ENCODE data around the gene CTU2.

Gene CTU2

GRCh38 chr16:88727871-88728270 lies 21.6 kb downstream of the CTU2 start:
- no peak for DNase-seq
- Histone ChIP-seq H3K36me3 (ENCODE audit: control insufficient read depth, insufficient read depth, low read length) (peaks cover 80% of the 10 kb centered on the region), H3K27me3 (replicated peaks; ENCODE audit: control insufficient read depth, insufficient read depth, low read length, poor library complexity, severe bottlenecking) (no peaks in the 10 kb centered on the region), H3K27ac (ENCODE audit: insufficient read depth, low read length, poor library complexity, severe bottlenecking) (no peak overlapping the region), H3K9me3 (ENCODE audit: control insufficient read depth, low read length) (no peaks in the 10 kb centered on the region), H3K4me3 (ENCODE audit: insufficient read depth, low read depth, low read length, poor library complexity, severe bottlenecking) (no peak overlapping the region), H3K4me1 (ENCODE audit: control insufficient read depth, insufficient read depth, low read length, poor library complexity, severe bottlenecking) (peaks cover 2% of the 10 kb centered on the region)

GRCh38 chr16:88730632-88731607 lies 24.6 kb downstream of the CTU2 start:
- H3K27me3 ChIP-seq (replicated peaks; ENCODE audit: control insufficient read depth, insufficient read depth, low read length, poor library complexity, severe bottlenecking): no peaks in the 10 kb centered on the region
- peaks cover 81% of the 10 kb centered on the region for H3K36me3 ChIP-seq (ENCODE audit: control insufficient read depth, insufficient read depth, low read length)
- H3K9me3 ChIP-seq (ENCODE audit: control insufficient read depth, low read length): no peaks in the 10 kb centered on the region
- H3K4me3 ChIP-seq (ENCODE audit: insufficient read depth, low read depth, low read length, poor library complexity, severe bottlenecking): no peak overlapping the region
- DNase-seq: no peak
- peak overlapping the region; percentile 37 for H3K27ac ChIP-seq (ENCODE audit: insufficient read depth, low read length, poor library complexity, severe bottlenecking)
- peaks cover 2% of the 10 kb centered on the region for H3K4me1 ChIP-seq (ENCODE audit: control insufficient read depth, insufficient read depth, low read length, poor library complexity, severe bottlenecking)

- Histone ChIP-seq H3K4me1 (ENCODE audit: control insufficient read depth, insufficient read depth, low read length, poor library complexity, severe bottlenecking) (peaks cover 2% of the 10 kb centered on the region), H3K9me3 (ENCODE audit: control insufficient read depth, low read length) (no peaks in the 10 kb centered on the region), H3K36me3 (ENCODE audit: control insufficient read depth, insufficient read depth, low read length) (peaks cover 77% of the 10 kb centered on the region), H3K27me3 (replicated peaks; ENCODE audit: control insufficient read depth, insufficient read depth, low read length, poor library complexity, severe bottlenecking) (no peaks in the 10 kb centered on the region), H3K27ac (ENCODE audit: insufficient read depth, low read length, poor library complexity, severe bottlenecking) (peak overlapping the region; percentile 37), H3K4me3 (ENCODE audit: insufficient read depth, low read depth, low read length, poor library complexity, severe bottlenecking) (no peak overlapping the region)
- no peak for DNase-seq
These were observed 25.4 kb downstream of the CTU2 start for GRCh38 chr16:88731699-88732098.

- H3K36me3 ChIP-seq (ENCODE audit: control insufficient read depth, insufficient read depth, low read length): peaks cover 71% of the 10 kb centered on the region
These were observed 26.1 kb downstream of the CTU2 start for GRCh38 chr16:88732172-88732960.

GRCh38 chr16:88732961-88733294 lies 26.6 kb downstream of the CTU2 start:
- Histone ChIP-seq H3K9me3 (ENCODE audit: control insufficient read depth, low read length) (no peaks in the 10 kb centered on the region), H3K27ac (ENCODE audit: insufficient read depth, low read length, poor library complexity, severe bottlenecking) (no peak overlapping the region), H3K4me1 (ENCODE audit: control insufficient read depth, insufficient read depth, low read length, poor library complexity, severe bottlenecking) (peaks cover 5% of the 10 kb centered on the region), H3K36me3 (ENCODE audit: control insufficient read depth, insufficient read depth, low read length) (peaks cover 65% of the 10 kb centered on the region), H3K4me3 (ENCODE audit: insufficient read depth, low read depth, low read length, poor library complexity, severe bottlenecking) (no peak overlapping the region), H3K27me3 (replicated peaks; ENCODE audit: control insufficient read depth, insufficient read depth, low read length, poor library complexity, severe bottlenecking) (no peaks in the 10 kb centered on the region)
- no peak for DNase-seq

More at GRCh38 chr16:88732172-88732960, 26.1 kb downstream of the CTU2 start:
- Histone ChIP-seq H3K9me3 (ENCODE audit: control insufficient read depth, low read length) (no peaks in the 10 kb centered on the region), H3K4me1 (ENCODE audit: control insufficient read depth, insufficient read depth, low read length, poor library complexity, severe bottlenecking) (peaks cover under 1% of the 10 kb centered on the region), H3K4me3 (ENCODE audit: insufficient read depth, low read depth, low read length, poor library complexity, severe bottlenecking) (no peak overlapping the region), H3K27me3 (replicated peaks; ENCODE audit: control insufficient read depth, insufficient read depth, low read length, poor library complexity, severe bottlenecking) (no peaks in the 10 kb centered on the region), H3K27ac (ENCODE audit: insufficient read depth, low read length, poor library complexity, severe bottlenecking) (no peak overlapping the region)
- no peak for DNase-seq

GRCh38 chr16:88733630-88734360 lies 27.5 kb downstream of the CTU2 start:
- peaks cover 68% of the 10 kb centered on the region for H3K36me3 ChIP-seq (ENCODE audit: control insufficient read depth, insufficient read depth, low read length)
- H3K4me1 ChIP-seq (ENCODE audit: control insufficient read depth, insufficient read depth, low read length, poor library complexity, severe bottlenecking): peaks cover 5% of the 10 kb centered on the region

GRCh38 chr16:88734361-88734728 lies 28.0 kb downstream of the CTU2 start:
- DNase-seq: no peak
- Histone ChIP-seq H3K27ac (ENCODE audit: insufficient read depth, low read length, poor library complexity, severe bottlenecking) (no peak overlapping the region), H3K4me3 (ENCODE audit: insufficient read depth, low read depth, low read length, poor library complexity, severe bottlenecking) (no peak overlapping the region), H3K4me1 (ENCODE audit: control insufficient read depth, insufficient read depth, low read length, poor library complexity, severe bottlenecking) (peaks cover 5% of the 10 kb centered on the region), H3K9me3 (ENCODE audit: control insufficient read depth, low read length) (no peaks in the 10 kb centered on the region), H3K27me3 (replicated peaks; ENCODE audit: control insufficient read depth, insufficient read depth, low read length, poor library complexity, severe bottlenecking) (no peaks in the 10 kb centered on the region), H3K36me3 (ENCODE audit: control insufficient read depth, insufficient read depth, low read length) (peaks cover 68% of the 10 kb centered on the region)

More at GRCh38 chr16:88733630-88734360, 27.5 kb downstream of the CTU2 start:
- no peaks in the 10 kb centered on the region for H3K27me3 ChIP-seq (replicated peaks; ENCODE audit: control insufficient read depth, insufficient read depth, low read length, poor library complexity, severe bottlenecking)
- DNase-seq: no peak
- H3K27ac ChIP-seq (ENCODE audit: insufficient read depth, low read length, poor library complexity, severe bottlenecking): no peak overlapping the region
- H3K4me3 ChIP-seq (ENCODE audit: insufficient read depth, low read depth, low read length, poor library complexity, severe bottlenecking): no peak overlapping the region
- H3K9me3 ChIP-seq (ENCODE audit: control insufficient read depth, low read length): no peaks in the 10 kb centered on the region

- DNase-seq: no peak
- Histone ChIP-seq H3K9me3 (ENCODE audit: control insufficient read depth, low read length) (no peaks in the 10 kb centered on the region), H3K4me3 (ENCODE audit: insufficient read depth, low read depth, low read length, poor library complexity, severe bottlenecking) (no peak overlapping the region), H3K27me3 (replicated peaks; ENCODE audit: control insufficient read depth, insufficient read depth, low read length, poor library complexity, severe bottlenecking) (no peaks in the 10 kb centered on the region), H3K27ac (ENCODE audit: insufficient read depth, low read length, poor library complexity, severe bottlenecking) (no peak overlapping the region), H3K4me1 (ENCODE audit: control insufficient read depth, insufficient read depth, low read length, poor library complexity, severe bottlenecking) (peaks cover 5% of the 10 kb centered on the region), H3K36me3 (ENCODE audit: control insufficient read depth, insufficient read depth, low read length) (peaks cover 66% of the 10 kb centered on the region)
These were observed 28.8 kb downstream of the CTU2 start for GRCh38 chr16:88735121-88735520.

- H3K9me3 ChIP-seq (ENCODE audit: control insufficient read depth, low read length): no peaks in the 10 kb centered on the region
- peaks cover 68% of the 10 kb centered on the region for H3K36me3 ChIP-seq (ENCODE audit: control insufficient read depth, insufficient read depth, low read length)
- peaks cover 5% of the 10 kb centered on the region for H3K4me1 ChIP-seq (ENCODE audit: control insufficient read depth, insufficient read depth, low read length, poor library complexity, severe bottlenecking)
- no peak overlapping the region for H3K27ac ChIP-seq (ENCODE audit: insufficient read depth, low read length, poor library complexity, severe bottlenecking)
- H3K27me3 ChIP-seq (replicated peaks; ENCODE audit: control insufficient read depth, insufficient read depth, low read length, poor library complexity, severe bottlenecking): no peaks in the 10 kb centered on the region
- DNase-seq: no peak
- H3K4me3 ChIP-seq (ENCODE audit: insufficient read depth, low read depth, low read length, poor library complexity, severe bottlenecking): no peak overlapping the region
These were observed 29.3 kb downstream of the CTU2 start for GRCh38 chr16:88735616-88736015.

All from effector memory CD4-positive, alpha-beta T cell (primary cell).